Breast epithelium (tissue), 3 donors: ENCODE data around the gene C17orf113.

ENCODE experiments used
- CTCF ChIP-seq, 3 donors: fragments of 450-650 bp; IDR thresholded peaks; one replicate each; pipeline ENCODE4 v1.5.1; 2016 to 2017; ENCODE audit warnings: antibody characterized with exemption in 3 of 3, mild to moderate bottlenecking in 3 of 3, moderate library complexity in 3 of 3
- POLR2A ChIP-seq: fragments of 450-650 bp; IDR thresholded peaks from one replicate; pipeline ENCODE4 v1.6.1; 2016; ENCODE audit warnings: antibody characterized with exemption, mild to moderate bottlenecking, moderate library complexity
- POLR2AphosphoS5 ChIP-seq, 3 donors: sonication (generic); formaldehyde crosslinking; IDR thresholded peaks; one replicate each; pipeline ENCODE4 v1.6.1; 2017; ENCODE audit warnings: antibody characterized with exemption in 3 of 3

DNA sequence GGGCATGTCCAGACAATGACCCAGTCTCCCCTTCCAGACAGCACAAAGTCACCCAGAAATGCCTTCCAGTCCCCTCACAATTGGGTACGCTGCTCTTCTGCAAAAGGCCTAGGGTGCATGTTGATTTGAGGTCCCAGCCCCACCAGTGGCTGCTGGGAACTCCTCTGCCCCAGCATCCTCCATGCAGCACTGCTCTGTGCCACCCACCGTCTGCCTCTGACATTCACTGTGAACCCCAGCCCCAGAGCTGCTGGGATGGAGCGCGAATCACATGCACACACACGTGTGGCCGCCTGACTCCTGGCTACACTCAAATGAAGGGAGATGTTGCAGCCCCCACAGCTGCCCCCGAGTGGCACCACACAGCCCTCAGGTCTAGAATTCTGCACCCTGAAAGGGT is 1.2 kb upstream of the C17orf113 start:
- no peak for TF ChIP-seq POLR2AphosphoS5 (IDR thresholded peaks at IDR 0.05)
- TF ChIP-seq CTCF (IDR thresholded peaks at IDR 0.05) = no peak
- no peak for TF ChIP-seq POLR2A
